NOMO-1 treated with DMSO at 0.1 percent for 48 hours (cell line): ENCODE data around the gene SMIM30.
A peak's percentile ranks its signal among the peaks of the same experiment; 100 is the strongest.
"Not testable (repeated sequence)": the region's sequence is repeated elsewhere in the genome, so short reads cannot be mapped to it uniquely, and the experiment has no call there.

Experiments
- DNase-seq: peaks from one replicate; lab custom pipeline; 2025; ENCODE audit not compliant: unreplicated experiment; lab: John Stamatoyannopoulos, UW

The SMIM30 gene, protein sequence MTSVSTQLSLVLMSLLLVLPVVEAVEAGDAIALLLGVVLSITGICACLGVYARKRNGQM

GRCh38 chr7:113118074-113118959 lies at the start of gene SMIM30:
TSS of gene SMIM30 (minus strand) at chr7:113118554. CDS start at chr7:113117578, 976 bp downstream.
- peak; percentile 65 for DNase-seq

DNA sequence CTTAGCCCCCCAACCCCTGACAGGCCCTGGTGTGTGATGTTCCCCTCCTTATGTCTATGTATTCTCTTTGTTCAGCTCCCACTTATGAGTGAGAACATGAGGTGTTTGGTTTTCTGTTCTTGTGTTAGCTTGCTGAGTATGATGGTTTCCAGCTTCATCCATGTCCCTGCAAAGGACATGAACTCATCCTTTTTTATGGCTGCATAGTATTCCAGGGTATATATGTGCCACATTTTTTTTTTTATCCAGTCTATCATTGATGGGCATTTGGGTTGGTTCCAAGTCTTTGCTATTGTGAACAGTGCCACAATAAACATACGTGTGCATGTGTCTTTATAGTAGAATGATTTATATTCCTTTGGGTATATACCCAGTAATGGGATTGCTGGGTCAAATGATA lies 47.8 kb upstream of the SMIM30 start:
- not testable (repeated sequence) for DNase-seq

DNA sequence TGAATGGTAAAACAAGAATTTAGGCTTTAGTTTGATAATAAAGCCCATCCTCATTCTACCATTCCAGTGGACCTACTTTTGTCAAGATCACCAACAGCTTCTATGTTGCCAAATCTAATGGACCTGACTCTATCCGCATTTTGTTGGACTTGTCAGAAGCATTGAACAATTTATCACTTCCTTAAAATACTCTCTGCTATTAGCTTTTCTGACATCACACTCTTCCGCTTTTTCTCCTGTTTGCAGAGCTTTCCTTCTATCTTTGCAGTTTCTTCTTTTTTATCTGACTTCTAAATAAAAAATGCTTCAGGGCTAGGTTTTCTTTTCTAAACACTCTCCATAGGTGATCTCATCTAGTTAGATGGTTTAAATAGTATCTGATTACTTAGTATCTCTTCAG lies 42.7 kb upstream of the SMIM30 start:
- DNase-seq = peak; percentile 82

GRCh38 chr7:113159746-113160339 lies 41.5 kb upstream of the SMIM30 start:
- DNase-seq = no peak

DNA sequence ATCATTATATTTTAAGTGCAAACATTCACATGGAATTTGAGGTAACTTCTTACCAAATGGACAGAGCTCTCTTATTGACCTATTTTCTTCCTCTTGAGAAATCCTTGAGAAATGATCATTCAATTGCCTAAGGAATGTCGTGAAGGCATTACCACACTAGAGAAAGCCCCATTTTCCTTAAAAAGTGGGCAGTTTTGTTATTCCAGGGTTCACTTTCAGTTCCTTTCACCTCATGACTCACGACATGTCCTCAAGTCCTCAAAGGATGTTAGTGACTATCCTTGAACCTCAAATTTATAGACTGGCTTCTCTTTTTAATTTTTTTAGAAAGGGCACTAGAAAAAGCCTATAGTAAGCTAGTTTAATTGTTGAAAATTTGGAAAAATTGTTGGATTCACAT lies 40.4 kb upstream of the SMIM30 start:
- DNase-seq = no peak

DNA sequence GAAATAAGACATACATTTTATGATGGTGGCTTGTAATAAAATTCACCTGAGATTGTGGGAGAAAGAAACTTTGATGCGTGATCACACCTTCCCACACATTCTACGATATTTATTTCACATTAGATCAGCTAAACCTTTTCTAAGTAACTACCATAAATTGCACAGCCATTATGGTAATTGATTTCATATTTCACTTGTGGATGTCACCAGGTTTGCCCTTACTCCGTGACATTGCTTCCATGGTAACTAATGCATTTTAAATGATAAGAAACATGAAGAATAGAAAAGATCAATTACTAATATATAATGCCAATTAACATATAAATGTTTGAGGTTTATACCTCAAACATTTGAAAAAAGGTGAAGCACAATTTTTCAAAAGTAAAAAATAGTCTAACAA lies 35.8 kb upstream of the SMIM30 start:
- DNase-seq = no peak

- DNase-seq = no peak
These were observed 26.5 kb upstream of the SMIM30 start for GRCh38 chr7:113144817-113145216.

GRCh38 chr7:113143486-113144257 lies 25.3 kb upstream of the SMIM30 start:
- peak; percentile 66 for DNase-seq

- peak; percentile 76 for DNase-seq
These were observed 24.2 kb upstream of the SMIM30 start for GRCh38 chr7:113142385-113143119.

DNA sequence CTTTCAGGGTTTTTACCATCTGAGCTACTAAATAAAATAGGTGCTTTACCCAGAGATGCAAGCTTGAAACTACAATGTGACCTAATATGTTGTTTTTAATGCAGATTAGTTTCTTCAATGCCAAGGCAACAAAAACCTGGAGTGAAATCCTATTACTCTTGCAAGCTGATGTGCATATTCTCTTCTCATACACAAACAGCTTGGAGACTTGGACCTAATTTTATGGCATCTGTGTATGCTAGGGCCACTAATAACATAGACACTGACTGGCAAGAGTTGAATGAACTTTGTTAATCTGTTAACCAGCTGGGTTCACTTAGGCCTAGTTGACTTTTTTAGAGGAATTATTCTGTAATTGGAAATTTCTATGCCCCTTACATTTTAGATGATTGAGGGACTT lies 23.4 kb upstream of the SMIM30 start:
- no peak for DNase-seq

DNA sequence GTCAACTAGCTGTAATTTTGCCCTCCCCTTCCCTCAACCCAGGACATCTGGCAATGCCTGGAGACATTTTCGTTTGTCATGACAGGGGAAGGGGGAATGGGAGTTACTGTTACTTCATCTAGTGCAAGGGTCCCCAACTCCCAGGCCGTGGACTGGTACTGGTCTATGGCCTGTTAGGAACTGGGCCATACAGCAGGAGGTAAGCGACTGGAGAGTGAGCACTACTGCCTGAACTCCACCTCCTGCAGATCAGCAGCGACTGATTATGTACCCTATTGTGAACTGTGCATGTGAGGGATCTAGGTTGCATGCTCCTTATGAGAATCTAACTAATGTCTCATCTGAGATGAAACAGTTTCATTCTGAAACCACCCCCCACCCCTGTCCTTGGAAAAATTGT lies 22.6 kb upstream of the SMIM30 start:
- no peak for DNase-seq

DNA sequence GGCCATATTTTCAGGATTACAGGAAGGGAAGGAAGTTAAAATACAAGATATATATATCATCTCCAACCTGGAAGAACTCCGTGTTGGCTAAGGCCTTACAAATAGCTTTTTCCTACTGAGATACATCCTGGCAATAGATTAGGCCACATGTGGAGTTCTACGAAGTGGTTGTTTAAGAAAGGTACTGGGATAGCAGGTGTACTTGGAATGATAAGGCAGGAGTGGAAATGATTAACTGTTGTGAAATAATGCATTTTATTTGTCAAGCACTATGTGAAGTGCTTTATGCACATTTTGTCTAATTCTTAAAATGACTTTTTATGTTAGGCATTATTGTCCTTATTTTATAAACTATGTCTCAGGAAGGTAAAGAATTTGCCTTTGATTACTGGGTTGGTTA lies 18.9 kb upstream of the SMIM30 start:
- no peak for DNase-seq

- DNase-seq = no peak
These were observed 15.7 kb upstream of the SMIM30 start for GRCh38 chr7:113134025-113134424.

DNA sequence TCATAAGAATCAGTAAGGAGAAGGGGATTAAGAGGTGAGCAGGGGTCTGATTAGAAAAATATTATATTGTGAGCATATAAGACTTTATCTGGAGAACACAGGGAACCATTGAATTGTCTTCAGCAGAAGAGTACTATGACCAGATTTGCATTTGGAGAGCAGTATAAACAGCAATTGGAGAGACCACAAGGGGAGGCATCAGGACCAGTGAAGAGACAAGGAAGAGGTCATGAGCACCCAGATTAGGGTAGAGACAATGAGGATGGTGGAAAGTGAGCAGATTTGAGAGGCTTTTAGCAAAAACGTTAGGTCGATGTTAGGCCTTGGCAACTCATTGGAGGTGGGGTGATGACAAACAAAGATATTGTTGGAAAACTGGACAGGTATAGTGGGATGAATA lies 13.0 kb upstream of the SMIM30 start:
- DNase-seq = no peak

DNA sequence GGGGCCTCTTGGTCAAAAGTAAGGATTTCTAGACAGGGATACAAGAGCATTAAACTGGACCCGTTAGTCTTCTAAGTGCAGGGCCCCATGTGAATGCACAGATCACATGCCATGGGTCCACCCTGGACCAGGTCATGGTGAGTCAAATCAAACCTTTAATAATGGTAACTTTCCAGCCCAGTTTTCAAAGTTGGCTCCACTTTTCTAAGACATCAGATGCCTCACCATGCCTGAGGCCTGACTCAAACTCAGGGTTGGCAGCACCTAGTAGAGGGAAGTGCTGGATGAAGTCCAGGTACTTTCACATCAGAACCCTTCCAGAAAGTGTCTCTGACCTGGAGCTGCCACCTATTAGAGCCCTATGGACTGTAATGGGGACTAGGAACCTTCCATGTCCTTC lies 9.7 kb upstream of the SMIM30 start:
- DNase-seq = no peak

GRCh38 chr7:113125728-113126127 lies 7.4 kb upstream of the SMIM30 start:
- DNase-seq = no peak

GRCh38 chr7:113122744-113123143 lies 4.4 kb upstream of the SMIM30 start:
- DNase-seq = no peak

DNA sequence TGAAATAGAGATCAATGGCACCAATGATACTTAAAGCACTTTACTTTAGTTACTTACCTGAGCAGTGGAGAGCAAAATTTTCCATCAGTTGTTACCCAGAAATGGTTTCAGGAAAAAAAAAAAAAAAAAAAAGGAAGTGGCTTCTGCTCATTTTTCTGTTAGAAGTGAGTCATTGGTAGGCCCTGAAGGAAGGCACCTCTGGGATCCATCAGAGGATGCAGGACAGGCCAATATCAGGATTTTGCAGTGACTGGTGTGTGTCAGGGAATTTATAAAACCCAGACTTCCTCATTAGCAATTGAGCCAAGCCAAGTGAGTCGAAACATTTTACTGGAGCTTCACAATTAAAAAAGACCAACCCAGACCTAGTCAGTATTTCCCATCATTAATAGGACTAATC lies 2.3 kb upstream of the SMIM30 start:
- DNase-seq = peak; percentile 8

- no peak for DNase-seq
These were observed 1.1 kb upstream of the SMIM30 start for GRCh38 chr7:113119429-113119828.

- DNase-seq = peak; percentile 27
These were observed 980 bp downstream of the SMIM30 start for GRCh38 chr7:113117374-113117774.

DNA sequence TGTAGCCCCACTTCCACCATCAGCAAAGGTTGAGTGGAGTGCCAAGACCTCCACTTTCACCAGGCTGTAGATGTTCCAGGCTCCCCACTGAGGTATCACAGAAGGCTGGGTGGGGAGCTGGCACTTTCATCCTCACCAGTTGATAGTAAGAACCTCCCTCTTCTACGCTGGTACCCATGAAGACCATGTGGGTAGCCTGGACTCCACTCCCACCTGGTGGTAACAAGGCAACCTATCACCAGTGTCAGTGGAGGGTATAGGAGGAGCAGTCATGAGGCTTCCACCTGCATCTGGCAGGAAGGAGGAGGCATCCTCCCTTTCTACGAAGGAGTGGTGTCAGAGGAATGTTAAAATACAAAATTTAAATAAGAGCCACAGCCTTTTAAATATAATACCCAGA lies 4.4 kb downstream of the SMIM30 start:
- no peak for DNase-seq
